ENCODE results near the gene STMND1.

The STMND1 gene

GRCh38 chr6:17161076-17161475 is 59.2 kb downstream of the STMND1 start:
- no peak for DNase-seq (ENCODE audit: low read depth in 2 of 2)

GRCh38 chr6:17165383-17165782 is 63.5 kb downstream of the STMND1 start:
- DNase-seq (ENCODE audit: low read depth in 2 of 2), result no peak

- no peak for DNase-seq (ENCODE audit: low read depth in 2 of 2)
Observed at GRCh38 chr6:17167327-17167979, 65.6 kb downstream of the STMND1 start.

GRCh38 chr6:17169291-17169690 is 67.4 kb downstream of the STMND1 start:
- no peak for DNase-seq (ENCODE audit: low read depth in 2 of 2)

GRCh38 chr6:17169711-17170110 is 67.9 kb downstream of the STMND1 start:
- DNase-seq (ENCODE audit: low read depth in 2 of 2), result no peak

- no peak for DNase-seq (ENCODE audit: low read depth in 2 of 2)
Observed at GRCh38 chr6:17172836-17173470, 71.1 kb downstream of the STMND1 start.

- DNase-seq (ENCODE audit: low read depth in 2 of 2), result no peak
Observed at GRCh38 chr6:17178326-17178725, 76.5 kb downstream of the STMND1 start.

GRCh38 chr6:17178754-17179529 is 77.1 kb downstream of the STMND1 start:
- DNase-seq (ENCODE audit: low read depth in 2 of 2), result no peak

GRCh38 chr6:17179530-17180073 is 77.8 kb downstream of the STMND1 start:
- DNase-seq (ENCODE audit: low read depth in 2 of 2), result no peak
